ENCODE measurements around the gene TOB1.

- TF ChIP-seq CTCF (conservative IDR thresholded peaks at IDR 0.05; ENCODE audit: low read length) (no peak), EZH2phosphoT487 (IDR thresholded peaks at IDR 0.05; ENCODE audit: borderline replicate concordance, low read depth, low read length) (no peak)
These were observed 45.3 kb upstream of the TOB1 start for GRCh38 chr17:50911450-50911849.
